Measurements from ENCODE around the gene PSMG1.

DNA sequence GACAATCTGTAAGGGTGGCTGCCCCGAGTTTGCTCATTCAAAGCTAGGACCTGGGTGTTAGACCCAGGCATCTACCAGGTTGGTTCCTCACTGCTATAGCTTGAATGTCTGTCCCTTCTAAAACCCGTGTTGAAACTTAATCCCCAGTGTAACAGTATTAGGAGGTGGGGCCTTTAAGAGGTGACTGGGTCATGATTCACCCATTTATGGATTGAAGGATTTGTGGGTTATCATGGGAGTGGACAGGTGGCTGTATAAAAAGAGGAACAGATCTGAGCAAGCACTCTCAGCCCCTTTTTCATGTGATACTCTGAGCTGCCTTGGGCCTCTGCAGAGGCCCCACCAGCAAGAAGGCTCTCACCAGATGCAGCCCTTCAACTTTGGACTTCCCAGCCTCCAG lies 29.4 kb downstream of the PSMG1 start:
- TF ChIP-seq, protein P1, sequence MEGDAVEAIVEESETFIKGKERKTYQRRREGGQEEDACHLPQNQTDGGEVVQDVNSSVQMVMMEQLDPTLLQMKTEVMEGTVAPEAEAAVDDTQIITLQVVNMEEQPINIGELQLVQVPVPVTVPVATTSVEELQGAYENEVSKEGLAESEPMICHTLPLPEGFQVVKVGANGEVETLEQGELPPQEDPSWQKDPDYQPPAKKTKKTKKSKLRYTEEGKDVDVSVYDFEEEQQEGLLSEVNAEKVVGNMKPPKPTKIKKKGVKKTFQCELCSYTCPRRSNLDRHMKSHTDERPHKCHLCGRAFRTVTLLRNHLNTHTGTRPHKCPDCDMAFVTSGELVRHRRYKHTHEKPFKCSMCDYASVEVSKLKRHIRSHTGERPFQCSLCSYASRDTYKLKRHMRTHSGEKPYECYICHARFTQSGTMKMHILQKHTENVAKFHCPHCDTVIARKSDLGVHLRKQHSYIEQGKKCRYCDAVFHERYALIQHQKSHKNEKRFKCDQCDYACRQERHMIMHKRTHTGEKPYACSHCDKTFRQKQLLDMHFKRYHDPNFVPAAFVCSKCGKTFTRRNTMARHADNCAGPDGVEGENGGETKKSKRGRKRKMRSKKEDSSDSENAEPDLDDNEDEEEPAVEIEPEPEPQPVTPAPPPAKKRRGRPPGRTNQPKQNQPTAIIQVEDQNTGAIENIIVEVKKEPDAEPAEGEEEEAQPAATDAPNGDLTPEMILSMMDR (IDR thresholded peaks at IDR 0.05), result no peak
- TF ChIP-seq POLR2A (IDR thresholded peaks at IDR 0.05), result no peak
